Ovary (tissue), 9 donors: ENCODE results near the gene PTX4. TPM values are rescaled to one million over a fixed set of nuclear protein-coding genes. Genes with fewer than 3 reads are reported as not detected.

Experiments used
- DNase-seq, 5 donors: peaks; one replicate each; pipeline ENCODE4 v3.0.0-alpha.2; 2019 to 2020
- H3K27ac ChIP-seq, 2 donors: fragments of 200-600 bp; one replicate each; pipeline versions ENCODE4 v1.5.1 to v1.8.0; 2019 to 2022
- H3K27me3 ChIP-seq: fragments of 200-600 bp; one replicate; pipeline ENCODE4 v1.8.0; 2022
- H3K36me3 ChIP-seq: fragments of 200-600 bp; sonication (generic); one replicate; pipeline ENCODE4 v1.5.1; 2019
- H3K4me1 ChIP-seq: one replicate; pipeline ENCODE4 v1.8.1; 2013; ENCODE audit warnings: mild to moderate bottlenecking, moderate library complexity; ENCODE audit not compliant: insufficient read depth
- H3K4me3 ChIP-seq: fragments of 200-600 bp; sonication (generic); one replicate; pipeline ENCODE4 v1.5.1; 2017
- H3K9me3 ChIP-seq, 2 donors: fragments of 200-600 bp in 1 of 2; sonication (generic) in 1 of 2; one replicate each; pipeline versions ENCODE4 v1.5.1 to v1.8.1; 2013 to 2019; ENCODE audit warnings: mild to moderate bottlenecking in 1 of 2, moderate library complexity in 1 of 2
- EP300 ChIP-seq: sonication (generic); formaldehyde crosslinking; IDR thresholded peaks from one replicate; pipeline ENCODE4 v1.6.1; 2017; ENCODE audit warnings: antibody characterized with exemption
- POLR2A ChIP-seq: fragments of 450-650 bp; IDR thresholded peaks from one replicate; pipeline ENCODE4 v1.6.1; 2017; ENCODE audit warnings: antibody characterized with exemption, mild to moderate bottlenecking, moderate library complexity
- WGBS, 3 donors: extraction: QIAGEN DNeasy Blood & Tissue Kit in 1 of 3; methylation state at CpG; one replicate each; pipeline versions ENCODE4 v1.1.5 to v1.1.7; 2013 to 2017; 5-methylcytosine and 5-hydroxymethylcytosine counted together
- intact Hi-C, 4 donors: fragments of 100-400 bp; cut with DNase I; formaldehyde crosslinking; loops; one replicate each; pipeline versions ENCODE4 v1.11.0 to v1.15.1; 2022 to 2023
- polyA plus RNA-seq, 2 donors: library from polyadenylated mRNA; stranded (reverse); fragments of 200-250 nt in 1 of 2; fragments of 350-450 nt in 1 of 2; fragmentation: Illumina TruSeq in 1 of 2; extraction: RNeasy Lipid Tissue Mini Kit (QIAGEN cat#74804) in 1 of 2; gene quantifications; one replicate each; pipeline ENCODE4 v1.2.3, GENCODE V29; 2013 to 2014
- total RNA-seq, 7 donors: library from RNA; depleted of rRNA in 2 of 7; stranded (reverse); fragments of >200 nt in 2 of 7; fragmentation: NEBNext Ultra II Directional in 3 of 7; extraction: Animal tissue kit (Norgen Biotek cat#: 25700) in 3 of 7; gene quantifications; one replicate each; pipeline versions ENCODE4 v1.1.0 to v1.2.4, GENCODE V29; 2016 to 2023
- TF ChIP-seq, protein P1 (sequence below), 3 donors: fragments of 450-650 bp in 2 of 3; fragments of 200-600 bp in 1 of 3; IDR thresholded peaks; one replicate each; pipeline versions ENCODE4 v1.5.1 to v1.8.0; 2016 to 2022; ENCODE audit warnings: antibody characterized with exemption in 3 of 3, mild to moderate bottlenecking in 1 of 3
- donor health status: DM: no; HTN: no; CAD: no; lungs with moderate emphysema.
- donor health status: DM: no; HTN: no; CAD: no.
- donor health status: Bipolar disorder and iron deficiency.
- donor health status: DM: yes; HTN: yes; CAD: no.
- donor health status: DM: no; HTN: no; CAD: no.
- donor health status: DM: yes; HTN: yes; CAD: no.

The PTX4 gene
- total and polyA plus RNA-seq, 9 donors, result 0.05 to 0.40 (median 0.15) TPM; not detected in 6

DNA sequence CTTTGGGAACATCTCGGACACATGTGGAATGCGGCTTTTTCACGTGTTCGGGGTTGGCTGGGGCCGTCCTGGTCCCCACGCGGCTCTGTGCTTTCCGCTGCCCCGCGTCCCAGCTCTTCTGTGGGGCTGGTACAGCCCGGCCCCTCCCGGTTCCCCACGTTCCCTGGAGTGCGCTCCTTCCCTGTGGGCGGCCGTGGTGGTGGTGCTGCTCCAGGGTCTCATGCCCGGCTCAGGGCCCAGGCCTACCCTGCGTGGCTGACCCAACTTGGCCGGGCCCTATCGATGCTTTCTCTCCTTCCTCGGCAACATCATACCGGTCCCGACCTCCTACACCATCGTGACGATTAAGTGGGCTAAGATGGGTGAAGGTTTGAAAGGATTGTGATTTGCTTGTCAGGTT, 7.7 kb upstream of the PTX4 start:
- Histone ChIP-seq H3K27ac (no peak overlapping the region), H3K36me3 (no peaks in the 10 kb centered on the region), H3K4me1 (peaks cover 6% of the 10 kb centered on the region), H3K9me3 (no peaks in the 10 kb centered on the region), H3K4me3 (no peak overlapping the region), H3K27me3 (no peaks in the 10 kb centered on the region)
- peak in 1 of 5 donors; percentile 33 for DNase-seq
- intact Hi-C loops, result loop anchor here in 1 of 4 donors (10.0 kb wide), 1 partner anchor 72 kb away; the partner anchor contains the start of gene UQCC4
- TF ChIP-seq, protein P1, sequence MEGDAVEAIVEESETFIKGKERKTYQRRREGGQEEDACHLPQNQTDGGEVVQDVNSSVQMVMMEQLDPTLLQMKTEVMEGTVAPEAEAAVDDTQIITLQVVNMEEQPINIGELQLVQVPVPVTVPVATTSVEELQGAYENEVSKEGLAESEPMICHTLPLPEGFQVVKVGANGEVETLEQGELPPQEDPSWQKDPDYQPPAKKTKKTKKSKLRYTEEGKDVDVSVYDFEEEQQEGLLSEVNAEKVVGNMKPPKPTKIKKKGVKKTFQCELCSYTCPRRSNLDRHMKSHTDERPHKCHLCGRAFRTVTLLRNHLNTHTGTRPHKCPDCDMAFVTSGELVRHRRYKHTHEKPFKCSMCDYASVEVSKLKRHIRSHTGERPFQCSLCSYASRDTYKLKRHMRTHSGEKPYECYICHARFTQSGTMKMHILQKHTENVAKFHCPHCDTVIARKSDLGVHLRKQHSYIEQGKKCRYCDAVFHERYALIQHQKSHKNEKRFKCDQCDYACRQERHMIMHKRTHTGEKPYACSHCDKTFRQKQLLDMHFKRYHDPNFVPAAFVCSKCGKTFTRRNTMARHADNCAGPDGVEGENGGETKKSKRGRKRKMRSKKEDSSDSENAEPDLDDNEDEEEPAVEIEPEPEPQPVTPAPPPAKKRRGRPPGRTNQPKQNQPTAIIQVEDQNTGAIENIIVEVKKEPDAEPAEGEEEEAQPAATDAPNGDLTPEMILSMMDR (IDR thresholded peaks at IDR 0.05), result no peak
- TF ChIP-seq EP300 (no peak), POLR2A (no peak)
- 87 to 91% (median 91%) methylated on average over 25 of the region's 25 CpGs for WGBS, 3 donors

DNA sequence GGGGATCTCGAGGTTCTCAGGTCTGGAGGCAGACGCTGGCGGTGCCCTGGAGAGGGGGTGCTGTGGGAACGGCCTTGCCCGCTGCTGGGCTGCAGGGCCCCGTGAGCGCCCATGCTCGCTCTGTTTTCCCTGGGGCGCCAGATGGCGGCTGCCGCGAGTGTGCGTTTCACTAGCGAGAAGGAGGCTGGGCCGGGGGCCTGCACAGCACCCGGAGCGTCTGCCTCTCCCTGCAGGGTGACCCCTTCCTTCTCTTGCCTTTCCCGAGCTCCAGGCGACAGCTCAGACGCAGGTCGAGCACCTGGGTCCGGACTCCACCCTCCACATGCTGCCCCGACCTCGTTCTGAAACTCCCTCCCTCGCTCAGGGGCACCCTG, 7.1 kb upstream of the PTX4 start:
- DNase-seq, result no peak
- H3K36me3 ChIP-seq, result no peaks in the 10 kb centered on the region

GRCh38 chr16:1495211-1495888, 6.6 kb upstream of the PTX4 start:
- H3K36me3 ChIP-seq, result no peaks in the 10 kb centered on the region
- H3K4me1 ChIP-seq, result peaks cover 6% of the 10 kb centered on the region
- H3K9me3 ChIP-seq, result no peaks in the 10 kb centered on the region
- H3K4me3 ChIP-seq, result no peak overlapping the region
- 89 to 92% (median 91%) methylated on average over 39 of the region's 39 CpGs for WGBS, 3 donors
- intact Hi-C loops, result loop anchor here in 1 of 4 donors (10.0 kb wide), 1 partner anchor 71 kb away; the partner anchor contains the start of gene UQCC4
- TF ChIP-seq, protein P1 (IDR thresholded peaks at IDR 0.05), result no peak
- TF ChIP-seq EP300, result no peak
- no peak for TF ChIP-seq POLR2A
- no peak overlapping the region for H3K27ac ChIP-seq
- H3K27me3 ChIP-seq, result no peaks in the 10 kb centered on the region
- no peak for DNase-seq

More for the DNA sequence above, 7.1 kb upstream of the PTX4 start:
- no peak overlapping the region for H3K4me3 ChIP-seq
- TF ChIP-seq EP300 (no peak), POLR2A (no peak)
- TF ChIP-seq, protein P1 (IDR thresholded peaks at IDR 0.05), result no peak
- no peaks in the 10 kb centered on the region for H3K27me3 ChIP-seq
- intact Hi-C loops, result loop anchor here in 1 of 4 donors (10.0 kb wide), 1 partner anchor 71 kb away; the partner anchor contains the start of gene UQCC4
- H3K27ac ChIP-seq, result no peak overlapping the region
- peaks cover 6% of the 10 kb centered on the region for H3K4me1 ChIP-seq
- 83 to 88% (median 85%) methylated on average over 25 of the region's 25 CpGs for WGBS, 3 donors
- no peaks in the 10 kb centered on the region for H3K9me3 ChIP-seq

DNA sequence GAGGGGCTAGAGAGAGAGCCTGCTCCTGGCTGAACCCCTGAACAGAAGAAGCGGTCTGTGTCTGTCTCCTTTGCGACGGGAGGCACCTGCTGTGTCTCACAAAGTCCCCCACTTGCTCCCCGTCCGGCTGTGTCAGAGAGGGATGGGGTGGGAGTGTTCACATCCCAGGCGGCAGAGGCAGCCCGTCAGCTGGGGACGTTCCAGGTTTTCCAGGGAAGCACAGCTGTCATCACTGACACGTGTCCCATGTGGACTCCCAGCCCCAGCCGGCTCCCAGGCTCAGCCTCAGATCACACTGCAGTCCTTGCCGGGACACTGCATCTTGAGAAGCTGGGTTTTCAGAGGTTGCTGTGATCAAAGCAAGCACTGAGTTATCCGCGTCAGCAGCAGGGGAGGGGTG, 6.0 kb upstream of the PTX4 start:
- TF ChIP-seq, protein P1 (IDR thresholded peaks at IDR 0.05), result no peak
- no peak for TF ChIP-seq EP300
- TF ChIP-seq POLR2A, result no peak
- Histone ChIP-seq H3K27me3 (no peaks in the 10 kb centered on the region), H3K27ac (no peak overlapping the region), H3K9me3 (no peaks in the 10 kb centered on the region), H3K4me3 (no peak overlapping the region), H3K36me3 (no peaks in the 10 kb centered on the region), H3K4me1 (peaks cover 6% of the 10 kb centered on the region)
- intact Hi-C loops, result loop anchor here in 1 of 4 donors (10.0 kb wide), 1 partner anchor 70 kb away; the partner anchor contains the start of gene UQCC4
- 44 to 57% (median 51%) methylated on average over 10 to 13 of the region's 13 CpGs for WGBS, 3 donors
- no peak for DNase-seq
